AG04450 (cell line): ENCODE measurements around the gene BRI3. TPM values are rescaled to one million over a fixed set of nuclear protein-coding genes. Genes with fewer than 3 reads are reported as not detected.
A peak's percentile ranks its signal among the peaks of the same experiment; 100 is the strongest.

ENCODE experiments used
- CTCF ChIA-PET: fragments of 300-600, 350-600 bp; formaldehyde crosslinking; extraction: SDS; loops from one replicate; lab custom pipeline; 2022; ENCODE audit warnings: antibody characterized with exemption, inconsistent platforms; lab: Charles Lee
- POLR2A ChIA-PET: fragments of 350-600 bp; formaldehyde crosslinking; extraction: SDS; loops from one replicate; lab custom pipeline; 2021; ENCODE audit warnings: antibody characterized with exemption, inconsistent platforms; lab: Yijun Ruan, JAX
- DNase-seq: peaks from one replicate; pipeline ENCODE4 v3.0.0-alpha.2; 2011; ENCODE audit warnings: low read depth, low spot score
- H3K27ac ChIP-seq: one replicate; pipeline ENCODE4 v1.5.1; 2012; ENCODE audit warnings: low read depth, low read length, control low read depth
- H3K27me3 ChIP-seq: one replicate; pipeline ENCODE4 v1.6.0; 2012; ENCODE audit warnings: low read length; ENCODE audit not compliant: control insufficient read depth, insufficient read depth
- H3K4me3 ChIP-seq: 2 replicates; pipeline ENCODE4 v1.5.1; 2011; ENCODE audit warnings: mild to moderate bottlenecking, low read depth, low read length, control low read depth
- H3K9me3 ChIP-seq: 2 replicates; pipeline ENCODE4 v1.5.1; 2012; ENCODE audit warnings: low read length; ENCODE audit not compliant: control insufficient read depth, insufficient read depth
- CTCF ChIP-seq: IDR thresholded peaks from 2 replicates; pipeline ENCODE4 v1.5.1; 2011; ENCODE audit warnings: low read depth, low read length, control low read depth, inconsistent platforms
- polyA plus RNA-seq: library from polyadenylated mRNA; depleted of rRNA; stranded (reverse); fragments of >200 nt; gene quantifications from 2 replicates; pipeline ENCODE4 v1.2.3, GENCODE V29; 2011

Gene BRI3
- polyA plus RNA-seq, 1 experiment = 91.9 TPM

DNA sequence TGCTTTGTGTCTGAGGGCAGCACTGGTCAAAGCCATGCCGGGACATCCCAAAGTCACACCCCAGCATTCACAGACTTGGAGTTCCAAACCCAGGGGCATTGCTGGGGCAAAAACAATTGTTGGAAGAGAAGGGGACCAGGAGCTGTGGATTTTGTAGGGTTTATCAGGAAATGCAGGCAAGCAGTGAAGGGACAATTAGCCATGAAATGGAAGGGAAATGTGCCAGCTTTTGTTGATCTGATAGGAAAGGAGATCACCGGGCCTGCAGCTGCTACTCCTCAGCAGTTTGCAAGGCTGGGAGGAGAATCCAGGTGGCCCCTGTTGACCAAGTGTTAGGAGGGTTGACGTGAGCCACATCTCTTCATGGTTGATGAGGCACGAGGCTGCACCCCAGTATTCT lies 2.5 kb upstream of the BRI3 start:
- H3K27me3 ChIP-seq = no peaks in the 10 kb centered on the region
- no peak for TF ChIP-seq CTCF
- POLR2A ChIA-PET = interaction anchor here (0.7 kb wide), 1 partner anchor 686 kb away, joined by 6 read pairs; no protein-coding TSS in a partner anchor
- DNase-seq = no peak
- H3K27ac ChIP-seq = no peak overlapping the region
- H3K9me3 ChIP-seq = no peaks in the 10 kb centered on the region
- H3K4me3 ChIP-seq = no peak overlapping the region
- CTCF ChIA-PET = no interaction called here

DNA sequence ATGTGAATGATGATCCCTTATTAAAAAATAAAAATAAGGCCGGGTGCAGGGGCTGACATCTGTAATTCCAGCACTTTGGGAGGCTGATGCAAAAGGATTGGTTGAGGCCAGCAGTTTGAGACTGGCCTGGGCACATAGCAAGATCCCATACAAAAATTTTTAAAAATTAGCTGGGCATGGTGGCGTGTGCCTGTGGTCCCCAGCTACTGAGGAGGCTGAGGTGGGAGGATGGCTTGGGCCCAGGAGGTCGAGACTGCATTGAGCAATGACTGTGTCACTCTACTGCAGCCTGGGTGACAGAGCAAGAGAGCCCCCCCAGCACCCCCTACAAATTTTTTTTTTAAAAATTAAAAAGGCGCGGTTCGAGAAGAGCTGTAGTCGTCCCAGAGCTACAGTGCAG lies 1.2 kb upstream of the BRI3 start:
- Histone ChIP-seq H3K27ac (no peak overlapping the region), H3K9me3 (no peaks in the 10 kb centered on the region; the same call in 1 of the 2 replicates), H3K27me3 (no peaks in the 10 kb centered on the region), H3K4me3 (no peak overlapping the region; the same call in 1 of the 2 replicates)
- no peak for TF ChIP-seq CTCF
- CTCF ChIA-PET = interaction anchor here (0.6 kb wide), 2 partner anchors 13 to 116 kb away, joined by 3 read pairs; no protein-coding TSS in a partner anchor
- no peak for DNase-seq
- POLR2A ChIA-PET = no interaction called here

GRCh38 chr7:98281757-98282606 lies 496 bp downstream of the BRI3 start:
- no peak for TF ChIP-seq CTCF
- POLR2A ChIA-PET = no interaction called here
- no peak for DNase-seq
- Histone ChIP-seq H3K27ac (peak overlapping the region; percentile 21), H3K4me3 (peak overlapping the region; percentile 90), H3K9me3 (no peaks in the 10 kb centered on the region; the same call in 1 of the 2 replicates), H3K27me3 (no peaks in the 10 kb centered on the region)
- CTCF ChIA-PET = interaction anchor here (0.6 kb wide), 1 partner anchor 667 kb away, joined by 4 read pairs; no protein-coding TSS in a partner anchor

GRCh38 chr7:98282703-98283102 lies 1.2 kb downstream of the BRI3 start:
- Histone ChIP-seq H3K9me3 (no peaks in the 10 kb centered on the region; the same call in 1 of the 2 replicates), H3K4me3 (peak overlapping the region; percentile 90), H3K27me3 (no peaks in the 10 kb centered on the region), H3K27ac (no peak overlapping the region)
- ChIA-PET CTCF (no interaction called here), POLR2A (interaction anchor here (0.6 kb wide), 1 partner anchor 22 kb away, joined by 5 read pairs; no protein-coding TSS in a partner anchor)
- TF ChIP-seq CTCF = no peak
- no peak for DNase-seq
